GM20000 (cell line): ENCODE data around the gene MMS22L.

Experiments
- DNase-seq: peaks from one replicate; pipeline ENCODE4 v3.0.0; 2012; ENCODE audit warnings: low spot score
- TF ChIP-seq, protein P1 (sequence below): IDR thresholded peaks from 2 replicates; pipeline ENCODE4 v1.5.1; 2012; ENCODE audit warnings: mild to moderate bottlenecking, control low read depth; ENCODE audit errors: extremely low read depth, missing control alignments

Gene MMS22L

DNA sequence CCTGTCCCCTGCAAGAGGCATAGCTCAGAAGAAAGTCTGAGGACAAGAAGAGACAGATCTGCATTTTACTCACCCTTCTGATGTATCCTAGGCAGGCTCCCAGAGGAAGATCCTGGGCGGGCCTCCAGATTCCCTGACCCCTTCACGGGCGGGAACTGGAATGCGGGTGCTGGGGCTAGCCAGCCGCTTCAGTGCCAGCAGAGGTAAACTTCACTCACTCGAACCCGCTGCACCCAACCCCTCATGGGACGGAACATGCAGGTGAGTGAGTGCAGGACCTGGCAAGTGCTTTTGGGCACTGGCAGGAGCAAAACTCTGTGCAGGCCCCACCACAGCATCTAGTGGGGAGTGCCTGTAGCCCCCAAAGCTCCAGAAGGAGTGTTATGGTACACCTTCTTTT lies 171.8 kb downstream of the MMS22L start:
- TF ChIP-seq, protein P1, sequence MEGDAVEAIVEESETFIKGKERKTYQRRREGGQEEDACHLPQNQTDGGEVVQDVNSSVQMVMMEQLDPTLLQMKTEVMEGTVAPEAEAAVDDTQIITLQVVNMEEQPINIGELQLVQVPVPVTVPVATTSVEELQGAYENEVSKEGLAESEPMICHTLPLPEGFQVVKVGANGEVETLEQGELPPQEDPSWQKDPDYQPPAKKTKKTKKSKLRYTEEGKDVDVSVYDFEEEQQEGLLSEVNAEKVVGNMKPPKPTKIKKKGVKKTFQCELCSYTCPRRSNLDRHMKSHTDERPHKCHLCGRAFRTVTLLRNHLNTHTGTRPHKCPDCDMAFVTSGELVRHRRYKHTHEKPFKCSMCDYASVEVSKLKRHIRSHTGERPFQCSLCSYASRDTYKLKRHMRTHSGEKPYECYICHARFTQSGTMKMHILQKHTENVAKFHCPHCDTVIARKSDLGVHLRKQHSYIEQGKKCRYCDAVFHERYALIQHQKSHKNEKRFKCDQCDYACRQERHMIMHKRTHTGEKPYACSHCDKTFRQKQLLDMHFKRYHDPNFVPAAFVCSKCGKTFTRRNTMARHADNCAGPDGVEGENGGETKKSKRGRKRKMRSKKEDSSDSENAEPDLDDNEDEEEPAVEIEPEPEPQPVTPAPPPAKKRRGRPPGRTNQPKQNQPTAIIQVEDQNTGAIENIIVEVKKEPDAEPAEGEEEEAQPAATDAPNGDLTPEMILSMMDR, result no peak
- DNase-seq, result no peak

DNA sequence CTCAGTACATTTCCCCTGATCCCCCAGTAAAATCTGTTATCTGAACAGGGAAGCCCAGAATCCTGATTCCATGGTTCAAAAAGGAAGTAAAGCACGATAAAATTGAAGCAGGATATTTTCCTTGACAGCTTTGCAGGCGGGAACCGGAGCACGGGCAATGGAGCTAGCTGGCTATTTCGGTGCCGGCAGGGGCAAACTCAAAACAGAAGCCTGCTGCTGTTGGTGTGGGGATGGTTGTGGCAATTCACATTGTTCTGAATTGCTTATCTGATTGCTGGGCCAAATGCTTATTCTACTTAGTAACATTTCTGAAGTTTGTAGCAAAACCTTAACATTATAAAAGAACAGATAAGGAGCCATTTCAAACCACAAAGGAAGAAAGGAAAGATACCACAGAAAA lies 172.4 kb downstream of the MMS22L start:
- no peak for DNase-seq
- TF ChIP-seq, protein P1, result no peak

DNA sequence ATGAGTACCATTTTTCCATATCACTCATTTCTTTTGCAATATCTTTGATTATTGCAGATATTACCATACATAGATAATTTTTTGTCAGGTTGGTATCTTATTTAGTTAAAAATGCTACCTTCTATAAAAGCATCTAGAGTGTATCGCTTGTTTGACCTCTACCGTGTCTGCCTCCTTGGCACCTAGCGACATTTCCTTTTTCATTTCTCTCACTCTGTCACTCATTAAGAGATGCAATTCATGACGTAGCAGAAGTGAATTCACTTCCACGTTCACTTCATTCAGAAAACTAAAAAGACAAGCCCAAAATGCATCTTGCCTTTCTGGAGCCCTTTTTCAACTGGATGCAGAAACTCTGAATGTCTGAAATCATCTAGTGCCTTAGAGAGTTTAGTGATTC lies 172.9 kb downstream of the MMS22L start:
- no peak for DNase-seq
- TF ChIP-seq, protein P1, result no peak

DNA sequence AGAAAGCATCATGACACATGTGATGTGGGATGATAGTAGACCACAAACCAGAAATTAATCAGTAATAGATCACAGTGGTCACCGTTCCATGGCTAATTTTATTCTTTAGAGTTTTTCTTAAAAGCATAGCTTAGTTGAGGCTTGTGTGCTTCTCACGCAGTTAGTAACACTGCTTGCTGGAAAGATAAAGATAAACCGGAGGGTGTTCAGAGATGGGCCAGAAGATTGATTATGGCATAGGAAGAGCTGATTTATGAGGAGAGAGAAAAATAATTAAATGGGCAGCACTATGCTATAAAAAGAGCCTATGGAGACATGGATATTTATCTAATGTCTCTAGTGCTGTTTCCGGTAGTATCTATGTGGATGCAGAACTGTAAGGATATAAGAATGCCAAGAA lies 173.6 kb downstream of the MMS22L start:
- no peak for DNase-seq
- TF ChIP-seq, protein P1, result no peak

DNA sequence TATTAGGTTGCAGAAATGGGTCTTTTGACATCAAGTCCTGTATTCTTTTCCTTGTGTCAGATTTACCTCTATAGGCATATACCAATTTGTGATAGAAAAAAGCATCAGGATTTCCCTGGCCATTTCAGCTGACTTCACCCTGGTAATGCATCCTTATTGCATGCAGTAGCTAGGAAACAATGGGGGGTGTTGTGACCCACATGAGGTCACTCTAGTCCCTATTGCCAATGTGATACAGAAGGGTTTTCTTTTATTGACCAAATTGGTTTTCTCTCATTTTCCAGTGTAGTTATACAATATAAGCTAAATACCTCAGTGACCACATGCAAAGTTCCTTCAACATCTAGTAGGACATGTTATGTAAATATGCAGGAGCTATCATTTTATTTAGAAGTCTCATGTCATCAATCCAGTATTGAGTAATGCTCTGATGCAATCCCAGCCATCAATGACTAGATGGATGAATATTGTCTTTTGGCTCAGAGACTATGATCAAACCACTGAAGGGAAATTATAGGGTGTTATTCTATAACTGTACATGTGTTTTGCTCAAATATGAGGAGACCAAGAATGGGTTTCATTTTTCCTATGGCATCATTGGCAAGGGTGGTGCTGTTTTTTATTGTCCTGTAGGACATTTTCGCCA lies 180.7 kb downstream of the MMS22L start:
- no peak for DNase-seq
- TF ChIP-seq, protein P1, result no peak

DNA sequence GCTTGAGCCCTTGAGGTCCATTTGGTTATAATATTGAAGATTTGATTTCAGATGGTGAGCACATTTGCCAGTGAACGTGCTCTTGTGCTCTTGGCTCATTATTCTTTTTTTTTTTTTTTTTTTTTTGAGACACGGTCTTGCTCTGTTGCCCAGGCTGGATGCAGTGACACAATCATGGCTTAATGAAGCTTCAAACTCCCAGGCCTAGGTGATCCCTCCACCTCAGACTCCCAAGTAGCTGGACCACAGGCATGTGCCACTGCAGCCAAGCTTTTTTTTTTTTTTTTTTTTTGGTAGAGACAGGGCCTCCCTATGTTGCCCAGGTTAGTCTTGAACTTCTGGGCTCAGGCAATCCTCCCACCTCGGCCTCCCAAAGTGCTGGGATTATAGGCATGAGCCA lies 182.3 kb downstream of the MMS22L start:
- no peak for DNase-seq
- TF ChIP-seq, protein P1, result no peak

DNA sequence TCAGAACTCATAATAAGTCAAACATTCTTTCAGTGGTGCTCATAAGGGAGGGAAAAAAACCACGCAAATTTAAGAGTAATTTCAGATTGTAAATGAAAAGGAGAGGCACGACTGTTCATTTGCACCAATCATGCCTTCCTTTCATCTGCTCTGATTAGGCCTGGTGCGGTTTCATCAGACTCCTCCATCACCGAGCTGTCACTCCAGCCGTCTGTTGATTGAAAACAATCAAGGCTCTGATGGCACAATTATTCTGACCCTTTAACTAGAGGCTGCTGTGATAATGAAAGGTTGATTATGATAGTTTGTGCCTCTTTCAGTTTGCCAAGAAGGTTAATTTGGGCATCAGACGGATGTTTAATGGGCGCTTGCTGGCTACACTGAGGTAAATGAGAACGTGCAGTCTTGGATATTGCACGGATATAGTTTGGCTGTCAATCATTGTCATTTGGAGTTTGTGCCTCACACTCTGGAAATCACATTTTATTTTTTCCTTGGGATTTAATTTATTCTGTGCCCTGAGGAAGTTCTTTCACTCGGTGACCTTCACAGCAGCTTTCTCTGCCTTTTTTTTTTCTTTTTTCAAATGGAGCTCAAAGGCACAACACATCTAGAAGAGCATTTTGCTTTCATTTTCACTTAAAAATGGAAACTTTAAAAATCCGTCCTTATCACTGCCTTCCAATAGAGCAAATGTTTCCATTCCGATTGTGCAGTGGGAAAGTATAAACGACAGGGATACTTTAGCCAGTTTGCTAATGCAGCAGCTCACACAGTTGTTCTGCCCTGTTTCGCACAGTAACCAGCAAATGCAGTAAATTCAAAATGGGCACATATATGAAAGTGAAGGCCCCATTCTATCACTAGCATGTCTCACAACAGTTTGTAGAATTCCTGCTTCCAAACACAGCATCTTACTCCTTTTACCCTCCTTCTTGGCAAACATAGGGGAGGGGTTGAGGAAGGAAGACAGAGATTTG lies 185.7 kb downstream of the MMS22L start:
- no peak for DNase-seq
- TF ChIP-seq, protein P1, result no peak
